Measurements from ENCODE around the gene RBM22.

Gene RBM22

DNA sequence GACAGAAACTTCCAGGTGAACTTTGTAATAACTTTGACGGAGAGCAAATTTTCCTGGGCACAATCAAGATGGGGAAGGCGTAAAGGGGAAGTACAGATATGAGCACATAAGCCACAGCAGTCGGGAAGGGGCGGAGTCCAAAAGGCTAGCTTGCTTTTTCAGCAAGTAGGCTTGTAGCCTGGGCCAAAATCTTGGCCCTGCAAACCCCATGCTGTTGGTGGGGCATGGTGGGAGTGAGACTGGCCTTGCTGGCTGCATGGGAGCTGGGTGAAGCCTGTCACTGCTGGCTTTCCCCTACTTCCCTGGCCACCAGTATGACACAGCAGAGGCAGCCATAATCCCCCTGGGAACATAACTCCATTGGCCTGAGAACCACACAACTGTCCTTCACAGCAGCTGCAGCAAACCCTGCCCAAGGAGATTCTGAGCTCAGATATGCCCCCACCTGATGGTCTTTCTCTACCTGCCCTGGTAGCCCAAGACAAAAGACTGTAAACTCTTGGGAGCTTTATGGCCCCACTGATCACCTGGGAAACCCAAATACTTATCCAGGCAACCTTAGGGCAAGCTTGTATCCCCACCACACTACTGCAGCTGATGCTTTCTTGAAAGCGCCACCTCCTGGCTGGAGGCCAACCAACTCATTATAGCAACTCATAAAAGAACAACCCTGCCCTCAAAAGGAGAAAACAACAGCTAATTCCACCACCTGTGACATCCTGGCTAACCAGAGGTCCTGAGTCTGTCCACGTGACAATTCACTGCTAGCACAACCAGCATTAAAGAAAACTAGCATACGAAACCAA, 33.9 kb upstream of the RBM22 start:
- Mint-ChIP-seq H3K36me3 (ENCODE audit: low read depth) (peaks cover 89% of the 10 kb centered on the region), H3K9me3 (peaks cover 15% of the 10 kb centered on the region), H3K4me3 (no peak overlapping the region), H3K27ac (no peak overlapping the region), H3K27me3 (ENCODE audit: low read depth) (no peaks in the 10 kb centered on the region), H3K4me1 (no peaks in the 10 kb centered on the region)
- TF ChIP-seq CTCF (IDR thresholded peaks at IDR 0.05; ENCODE audit: unreplicated experiment in 3 of 3): no peak

- Mint-ChIP-seq H3K36me3 (ENCODE audit: low read depth) (peaks cover 75% of the 10 kb centered on the region), H3K27ac (no peak overlapping the region), H3K4me3 (no peak overlapping the region), H3K4me1 (no peaks in the 10 kb centered on the region), H3K9me3 (peaks cover 7% of the 10 kb centered on the region), H3K27me3 (ENCODE audit: low read depth) (no peaks in the 10 kb centered on the region)
- TF ChIP-seq CTCF (IDR thresholded peaks at IDR 0.05; ENCODE audit: unreplicated experiment in 3 of 3): no peak
These were observed 30.9 kb upstream of the RBM22 start for GRCh38 chr5:150731669-150732242.

DNA sequence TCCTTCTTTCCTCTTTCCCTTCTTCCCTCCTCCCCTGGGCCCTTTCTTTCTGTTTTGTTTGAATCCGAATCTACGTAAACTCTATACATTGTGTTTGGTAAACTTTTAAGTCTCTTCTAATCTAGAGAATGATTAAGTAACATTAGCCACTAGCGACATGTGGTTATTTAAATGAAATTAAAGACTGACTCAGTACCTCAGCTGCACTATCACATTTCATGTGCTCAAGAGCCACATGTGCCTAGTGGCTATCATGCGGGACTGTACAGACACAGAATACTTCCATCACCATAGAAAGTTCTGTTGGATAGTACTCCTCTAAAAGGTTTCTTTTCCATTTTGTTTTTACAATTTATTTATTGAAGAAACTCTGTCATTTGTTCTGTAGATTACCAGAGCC, 29.0 kb upstream of the RBM22 start:
- TF ChIP-seq CTCF (IDR thresholded peaks at IDR 0.05; ENCODE audit: unreplicated experiment in 3 of 3): no peak
- peaks cover 59% of the 10 kb centered on the region for H3K36me3 Mint-ChIP-seq (ENCODE audit: low read depth)
- H3K27me3 Mint-ChIP-seq (ENCODE audit: low read depth): no peaks in the 10 kb centered on the region
- no peaks in the 10 kb centered on the region for H3K9me3 Mint-ChIP-seq
- no peak overlapping the region for H3K27ac Mint-ChIP-seq
- H3K4me3 Mint-ChIP-seq: no peak overlapping the region
- no peaks in the 10 kb centered on the region for H3K4me1 Mint-ChIP-seq

DNA sequence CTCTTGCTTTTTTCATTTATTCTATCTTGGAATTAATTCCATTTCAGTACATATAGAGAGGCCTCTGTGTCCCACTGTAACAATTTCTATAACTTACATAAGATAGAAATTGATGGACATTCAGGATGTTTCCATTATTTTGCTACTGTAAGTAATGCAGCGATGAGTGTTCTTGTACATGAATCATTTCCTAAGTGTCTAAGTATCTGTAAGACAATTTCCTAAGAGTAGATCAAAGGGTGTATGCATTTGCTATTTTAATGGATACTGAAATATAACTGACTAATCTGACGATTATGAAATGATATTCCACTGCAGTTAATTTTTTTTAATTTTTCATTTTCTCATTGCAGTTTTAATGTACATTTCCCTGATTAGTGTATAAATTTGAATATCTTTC, 23.0 kb upstream of the RBM22 start:
- no peak overlapping the region for H3K4me3 Mint-ChIP-seq
- TF ChIP-seq CTCF (IDR thresholded peaks at IDR 0.05; ENCODE audit: unreplicated experiment in 3 of 3): no peak
- no peaks in the 10 kb centered on the region for H3K4me1 Mint-ChIP-seq
- H3K27me3 Mint-ChIP-seq (ENCODE audit: low read depth): no peaks in the 10 kb centered on the region
- peaks cover 62% of the 10 kb centered on the region for H3K36me3 Mint-ChIP-seq (ENCODE audit: low read depth)
- H3K9me3 Mint-ChIP-seq: no peaks in the 10 kb centered on the region
- H3K27ac Mint-ChIP-seq: no peak overlapping the region

DNA sequence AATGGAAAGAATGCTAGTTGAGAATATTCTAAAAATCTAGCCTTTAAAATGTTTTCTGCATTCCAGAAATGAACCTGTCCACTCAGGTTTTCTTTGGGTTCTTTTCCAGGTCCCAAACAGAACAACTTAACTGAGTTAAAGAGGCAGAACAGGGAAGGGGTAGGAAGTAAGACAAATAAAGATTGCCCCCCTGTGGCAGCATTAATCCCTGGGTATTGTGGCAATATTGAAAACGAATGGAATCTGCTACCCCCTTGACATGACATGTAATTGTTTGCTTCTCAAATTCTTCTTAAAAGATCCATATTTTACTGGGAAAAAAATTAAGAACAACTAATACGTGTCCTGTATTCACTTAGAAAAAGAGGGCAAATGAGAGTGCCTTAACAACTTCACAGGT, 9.3 kb upstream of the RBM22 start:
- no peak for TF ChIP-seq CTCF (IDR thresholded peaks at IDR 0.05; ENCODE audit: unreplicated experiment in 3 of 3)
- Mint-ChIP-seq H3K4me1 (no peaks in the 10 kb centered on the region), H3K4me3 (no peak overlapping the region), H3K36me3 (ENCODE audit: low read depth) (peaks cover 33% of the 10 kb centered on the region), H3K27me3 (ENCODE audit: low read depth) (no peaks in the 10 kb centered on the region), H3K9me3 (no peaks in the 10 kb centered on the region), H3K27ac (no peak overlapping the region)

Data from nephron (organoid).